ENCODE results near the gene PIGX. TPM values are rescaled to one million over a fixed set of nuclear protein-coding genes. Genes with fewer than 3 reads are reported as not detected.
"Not testable (repeated sequence)": the region's sequence is repeated elsewhere in the genome, so short reads cannot be mapped to it uniquely, and the experiment has no call there.

Gene PIGX
- total RNA-seq, 3 donors from 2014 or later, result 26.7 to 28.9 (median 27.9) TPM

GRCh38 chr3:196726788-196727675 lies 14.9 kb downstream of the PIGX start:
- Mint-ChIP-seq H3K9me3 (no peaks in the 10 kb centered on the region), H3K36me3 (ENCODE audit: insufficient read depth) (peaks cover 18% of the 10 kb centered on the region), H3K4me1 (ENCODE audit: low read depth) (peaks cover 18% of the 10 kb centered on the region), H3K4me3 (no peak overlapping the region), H3K27me3 (ENCODE audit: low read depth) (no peaks in the 10 kb centered on the region)
- ATAC-seq (peak; percentile 91 to 99), DNase-seq (peak; percentile 17)

GRCh38 chr3:196735751-196736150 lies 23.6 kb downstream of the PIGX start:
- H3K36me3 Mint-ChIP-seq (ENCODE audit: insufficient read depth), result peaks cover 12% of the 10 kb centered on the region
- peaks cover 4% of the 10 kb centered on the region for H3K4me1 Mint-ChIP-seq (ENCODE audit: low read depth)
- no peak for DNase-seq
- ATAC-seq, result no peak
- no peaks in the 10 kb centered on the region for H3K9me3 Mint-ChIP-seq
- H3K27me3 Mint-ChIP-seq (ENCODE audit: low read depth), result no peaks in the 10 kb centered on the region
- no peak overlapping the region for H3K4me3 Mint-ChIP-seq

- Mint-ChIP-seq H3K27me3 (ENCODE audit: low read depth) (no peaks in the 10 kb centered on the region), H3K36me3 (ENCODE audit: insufficient read depth) (peaks cover 10% of the 10 kb centered on the region), H3K4me1 (ENCODE audit: low read depth) (peaks cover 13% of the 10 kb centered on the region), H3K9me3 (no peaks in the 10 kb centered on the region), H3K4me3 (no peak overlapping the region)
- DNase-seq (no peak), ATAC-seq (no peak)
Observed at GRCh38 chr3:196736670-196737374, 24.6 kb downstream of the PIGX start.

- peaks cover 14% of the 10 kb centered on the region for H3K4me1 Mint-ChIP-seq (ENCODE audit: low read depth)
- no peak overlapping the region for H3K4me3 Mint-ChIP-seq
- DNase-seq (no peak), ATAC-seq (no peak)
- peaks cover 10% of the 10 kb centered on the region for H3K36me3 Mint-ChIP-seq (ENCODE audit: insufficient read depth)
- H3K27me3 Mint-ChIP-seq (ENCODE audit: low read depth), result no peaks in the 10 kb centered on the region
- no peaks in the 10 kb centered on the region for H3K9me3 Mint-ChIP-seq
Observed at GRCh38 chr3:196737655-196738054, 25.5 kb downstream of the PIGX start.

- no peaks in the 10 kb centered on the region for H3K9me3 Mint-ChIP-seq
- peak; percentile 91 to 93 for ATAC-seq
Observed at GRCh38 chr3:196739671-196740480, 27.7 kb downstream of the PIGX start, which contains the start of gene PAK2. TSS of gene PAK2 (plus strand) at chr3:196739857. CDS start at chr3:196782647, 42,790 bp downstream.

GRCh38 chr3:196740481-196741248 lies 28.5 kb downstream of the PIGX start:
- no peaks in the 10 kb centered on the region for H3K27me3 Mint-ChIP-seq (ENCODE audit: low read depth)
- peaks cover 27% of the 10 kb centered on the region for H3K4me1 Mint-ChIP-seq (ENCODE audit: low read depth)
- ATAC-seq, result peak; percentile 29 to 49
- DNase-seq, result peak; percentile 22
- no peaks in the 10 kb centered on the region for H3K9me3 Mint-ChIP-seq
- peaks cover 11% of the 10 kb centered on the region for H3K36me3 Mint-ChIP-seq (ENCODE audit: insufficient read depth)
- H3K4me3 Mint-ChIP-seq, result peak overlapping the region; percentile 100

More at GRCh38 chr3:196739671-196740480, 27.7 kb downstream of the PIGX start, which contains the start of gene PAK2:
- Mint-ChIP-seq H3K36me3 (ENCODE audit: insufficient read depth) (peaks cover 11% of the 10 kb centered on the region), H3K4me3 (peak within 1 kb of the TSS; percentile 100), H3K27me3 (ENCODE audit: low read depth) (no peaks in the 10 kb centered on the region), H3K4me1 (ENCODE audit: low read depth) (peaks cover 25% of the 10 kb centered on the region)
- DNase-seq, result peak; percentile 89

GRCh38 chr3:196741249-196741889 lies 29.2 kb downstream of the PIGX start:
- Mint-ChIP-seq H3K9me3 (no peaks in the 10 kb centered on the region), H3K4me1 (ENCODE audit: low read depth) (peaks cover 27% of the 10 kb centered on the region), H3K4me3 (peak overlapping the region; percentile 100), H3K27me3 (ENCODE audit: low read depth) (no peaks in the 10 kb centered on the region), H3K36me3 (ENCODE audit: insufficient read depth) (peaks cover 11% of the 10 kb centered on the region)
- no peak for ATAC-seq
- DNase-seq, result no peak

GRCh38 chr3:196743569-196743968 lies 31.4 kb downstream of the PIGX start:
- not testable (repeated sequence) for H3K9me3 Mint-ChIP-seq; H3K4me3 Mint-ChIP-seq; DNase-seq; ATAC-seq; H3K27me3 Mint-ChIP-seq (ENCODE audit: low read depth)
- Mint-ChIP-seq H3K36me3 (ENCODE audit: insufficient read depth) (peaks cover 16% of the 10 kb centered on the region), H3K4me1 (ENCODE audit: low read depth) (peaks cover 40% of the 10 kb centered on the region)

- H3K4me3 Mint-ChIP-seq, result no peak overlapping the region
- ATAC-seq (no peak), DNase-seq (no peak)
- H3K4me1 Mint-ChIP-seq (ENCODE audit: low read depth), result peaks cover 55% of the 10 kb centered on the region
- peaks cover 29% of the 10 kb centered on the region for H3K36me3 Mint-ChIP-seq (ENCODE audit: insufficient read depth)
- H3K27me3 Mint-ChIP-seq (ENCODE audit: low read depth), result no peaks in the 10 kb centered on the region
- no peaks in the 10 kb centered on the region for H3K9me3 Mint-ChIP-seq
Observed at GRCh38 chr3:196749125-196749524, 36.9 kb downstream of the PIGX start.

- ATAC-seq (no peak), DNase-seq (no peak)
- no peak overlapping the region for H3K4me3 Mint-ChIP-seq
- H3K9me3 Mint-ChIP-seq, result peaks cover 3% of the 10 kb centered on the region
- H3K36me3 Mint-ChIP-seq (ENCODE audit: insufficient read depth), result peaks cover 48% of the 10 kb centered on the region
- H3K4me1 Mint-ChIP-seq (ENCODE audit: low read depth), result peaks cover 67% of the 10 kb centered on the region
- no peaks in the 10 kb centered on the region for H3K27me3 Mint-ChIP-seq (ENCODE audit: low read depth)
Observed at GRCh38 chr3:196753201-196753600, 41.0 kb downstream of the PIGX start.

GRCh38 chr3:196754091-196754981 lies 42.2 kb downstream of the PIGX start:
- H3K4me1 Mint-ChIP-seq (ENCODE audit: low read depth), result peaks cover 63% of the 10 kb centered on the region

GRCh38 chr3:196756732-196757131 lies 44.6 kb downstream of the PIGX start:
- no peak for DNase-seq
- Mint-ChIP-seq H3K4me3 (no peak overlapping the region), H3K9me3 (peaks cover 3% of the 10 kb centered on the region), H3K4me1 (ENCODE audit: low read depth) (peaks cover 55% of the 10 kb centered on the region), H3K27me3 (ENCODE audit: low read depth) (no peaks in the 10 kb centered on the region), H3K36me3 (ENCODE audit: insufficient read depth) (peaks cover 33% of the 10 kb centered on the region)
- no peak for ATAC-seq

More at GRCh38 chr3:196754091-196754981, 42.2 kb downstream of the PIGX start:
- ATAC-seq (peak in 1 of 2 donors; percentile 23), DNase-seq (no peak)
- Mint-ChIP-seq H3K36me3 (ENCODE audit: insufficient read depth) (peaks cover 37% of the 10 kb centered on the region), H3K27me3 (ENCODE audit: low read depth) (no peaks in the 10 kb centered on the region), H3K4me3 (no peak overlapping the region), H3K9me3 (peaks cover 3% of the 10 kb centered on the region)
